Activated CD4-positive, alpha-beta T cell treated with anti-CD3 and anti-CD28 coated beads, Interleukin-2, amount 10 ng/mL, durations not matched to agents 24 days and 14 days (primary cell): ENCODE data around the gene SYNE1. TPM values are rescaled to one million over a fixed set of nuclear protein-coding genes. Genes with fewer than 3 reads are reported as not detected.

ENCODE experiments used
- DNase-seq: peaks from one replicate; pipeline ENCODE4 v3.0.0; 2022
- H3K27ac Mint-ChIP-seq: one replicate; pipeline ENCODE4 v1.8.0; 2022; ENCODE audit warnings: mild to moderate bottlenecking, mixed read lengths
- H3K27me3 Mint-ChIP-seq: one replicate; pipeline ENCODE4 v1.8.0; 2022; ENCODE audit warnings: mixed read lengths
- H3K36me3 Mint-ChIP-seq: one replicate; pipeline ENCODE4 v1.8.0; 2022; ENCODE audit warnings: low read depth, mild to moderate bottlenecking, mixed read lengths
- H3K4me1 Mint-ChIP-seq: one replicate; pipeline ENCODE4 v1.8.0; 2021; ENCODE audit warnings: mixed read lengths
- H3K4me3 Mint-ChIP-seq: one replicate; pipeline ENCODE4 v1.8.0; 2022; ENCODE audit warnings: mild to moderate bottlenecking, moderate library complexity, mixed read lengths
- H3K9me3 Mint-ChIP-seq: one replicate; pipeline ENCODE4 v1.8.0; 2021; ENCODE audit warnings: mixed read lengths
- intact Hi-C: fragments of 100-400 bp; cut with micrococcal nuclease; formaldehyde crosslinking; loops from one replicate; pipeline ENCODE4 v1.15.1; 2023
- total RNA-seq: library from RNA; stranded (reverse); gene quantifications from 2 replicates; pipeline ENCODE4 v1.2.3, GENCODE V29; 2022

Gene SYNE1
- total RNA-seq, 1 donor from 2014 or later, result 14.9 TPM

DNA sequence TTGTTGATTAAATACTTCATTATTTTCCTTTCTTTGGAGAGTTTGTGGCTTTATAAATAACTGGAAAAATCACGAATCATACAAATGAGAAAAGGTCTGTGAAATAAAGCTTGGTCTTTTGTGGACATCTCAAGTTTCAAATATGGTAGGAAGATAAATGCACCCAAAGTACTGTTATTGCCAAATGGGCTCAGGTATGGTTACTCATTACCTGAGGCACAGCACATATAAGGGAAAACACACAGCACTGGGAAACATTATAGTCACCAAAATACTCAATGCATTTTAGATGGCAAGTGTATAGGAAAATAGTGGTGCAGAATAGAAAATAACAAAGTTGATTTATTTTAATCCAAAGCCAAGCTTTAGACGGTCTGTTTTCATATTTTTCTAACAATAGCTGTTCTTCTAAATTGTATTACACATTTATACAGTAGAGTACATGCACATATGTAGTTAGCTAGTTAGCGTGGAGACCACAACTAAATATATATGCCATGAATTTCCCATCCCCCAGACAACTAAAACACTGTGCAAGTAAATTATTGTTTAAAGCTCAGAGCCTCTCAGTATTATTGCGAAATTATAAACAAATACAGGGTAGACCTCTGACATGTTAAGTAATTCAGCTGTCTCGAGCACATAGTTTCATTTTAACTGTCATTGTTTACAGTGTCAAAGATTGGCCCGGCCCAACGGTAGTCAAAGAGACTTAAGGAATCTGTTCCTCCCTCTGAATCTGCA, 336.0 kb downstream of the SYNE1 start:
- Mint-ChIP-seq H3K27me3 (no peaks in the 10 kb centered on the region), H3K4me3 (peak overlapping the region; percentile 94), H3K27ac (peak overlapping the region; percentile 99), H3K9me3 (no peaks in the 10 kb centered on the region), H3K36me3 (peaks cover 2% of the 10 kb centered on the region), H3K4me1 (peaks cover 23% of the 10 kb centered on the region)
- no peak for DNase-seq
- intact Hi-C loops, result loop anchor here (5.0 to 10.0 kb wide), 2 partner anchors 704 to 909 kb away; partner anchors contain the start of genes MTRF1L and ZBTB2

DNA sequence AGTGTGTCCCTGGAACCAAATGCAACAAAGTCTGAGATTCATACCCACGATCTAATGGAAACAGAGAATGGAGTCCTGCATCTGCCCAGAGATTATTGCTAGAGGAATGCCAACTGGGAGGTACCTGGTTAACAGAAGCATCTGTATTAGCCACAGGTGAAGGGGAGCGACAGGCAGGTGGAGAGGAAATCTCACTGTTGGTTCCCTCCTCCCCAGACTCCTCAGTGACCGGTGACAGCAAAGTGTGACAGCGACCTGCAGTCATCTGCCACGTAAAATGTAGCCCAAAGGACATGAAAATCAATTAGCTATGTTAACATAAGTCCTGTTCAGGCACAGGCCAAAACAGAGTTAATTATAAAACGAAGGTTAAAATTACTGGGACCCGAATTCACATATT, 336.6 kb downstream of the SYNE1 start:
- H3K9me3 Mint-ChIP-seq, result no peaks in the 10 kb centered on the region
- no peak for DNase-seq
- no peak overlapping the region for H3K27ac Mint-ChIP-seq
- intact Hi-C loops, result loop anchor here (5.0 to 10.0 kb wide), 2 partner anchors 704 to 908 kb away; partner anchors contain the start of genes MTRF1L and ZBTB2
- peaks cover 5% of the 10 kb centered on the region for H3K36me3 Mint-ChIP-seq
- H3K4me1 Mint-ChIP-seq, result peaks cover 23% of the 10 kb centered on the region
- no peaks in the 10 kb centered on the region for H3K27me3 Mint-ChIP-seq
- peak overlapping the region; percentile 94 for H3K4me3 Mint-ChIP-seq

DNA sequence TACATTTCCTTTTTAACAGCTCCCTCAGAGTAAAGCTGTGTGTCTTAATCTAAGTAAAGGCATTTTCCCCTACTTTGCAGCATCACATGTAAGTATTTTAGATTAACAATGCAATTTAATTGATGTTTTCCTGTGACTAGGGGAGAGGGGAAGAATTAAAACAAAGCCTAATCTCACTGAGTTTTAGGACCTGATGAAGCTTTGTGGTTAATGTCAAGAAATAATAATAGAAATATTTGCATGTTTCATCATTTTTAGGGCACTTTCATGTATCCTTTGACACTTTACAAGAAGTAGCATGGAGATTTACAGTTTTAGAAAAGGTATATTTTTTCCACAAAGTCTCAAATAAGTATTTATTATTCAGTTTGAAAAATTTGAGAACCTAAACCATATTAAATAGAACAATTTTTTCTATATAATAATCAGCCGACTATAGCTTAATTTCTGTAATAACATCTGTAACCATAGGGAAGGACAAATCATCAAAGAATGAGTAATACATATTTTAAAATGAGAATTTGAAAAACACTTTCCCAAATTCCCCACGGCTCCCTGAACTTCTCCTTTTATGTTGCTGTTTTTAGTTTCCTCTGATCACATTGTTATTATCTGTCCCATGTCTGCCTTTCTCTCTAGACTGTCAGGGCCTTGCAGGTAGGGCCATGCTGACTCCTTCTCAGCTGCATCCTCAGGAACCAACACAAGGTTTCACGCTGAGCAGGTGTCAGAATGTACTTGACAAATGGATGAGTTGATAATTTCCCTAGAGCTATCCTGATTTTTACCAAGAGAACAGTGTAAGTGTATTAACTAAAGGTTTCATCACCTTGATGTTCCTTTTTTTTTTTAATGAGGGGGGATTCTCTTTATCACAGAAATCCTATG, 338.1 kb downstream of the SYNE1 start:
- no peaks in the 10 kb centered on the region for H3K27me3 Mint-ChIP-seq
- H3K27ac Mint-ChIP-seq, result no peak overlapping the region
- no peak for DNase-seq
- intact Hi-C loops, result no loop called here
- peaks cover 5% of the 10 kb centered on the region for H3K36me3 Mint-ChIP-seq
- no peaks in the 10 kb centered on the region for H3K9me3 Mint-ChIP-seq
- peaks cover 23% of the 10 kb centered on the region for H3K4me1 Mint-ChIP-seq
- H3K4me3 Mint-ChIP-seq, result no peak overlapping the region

DNA sequence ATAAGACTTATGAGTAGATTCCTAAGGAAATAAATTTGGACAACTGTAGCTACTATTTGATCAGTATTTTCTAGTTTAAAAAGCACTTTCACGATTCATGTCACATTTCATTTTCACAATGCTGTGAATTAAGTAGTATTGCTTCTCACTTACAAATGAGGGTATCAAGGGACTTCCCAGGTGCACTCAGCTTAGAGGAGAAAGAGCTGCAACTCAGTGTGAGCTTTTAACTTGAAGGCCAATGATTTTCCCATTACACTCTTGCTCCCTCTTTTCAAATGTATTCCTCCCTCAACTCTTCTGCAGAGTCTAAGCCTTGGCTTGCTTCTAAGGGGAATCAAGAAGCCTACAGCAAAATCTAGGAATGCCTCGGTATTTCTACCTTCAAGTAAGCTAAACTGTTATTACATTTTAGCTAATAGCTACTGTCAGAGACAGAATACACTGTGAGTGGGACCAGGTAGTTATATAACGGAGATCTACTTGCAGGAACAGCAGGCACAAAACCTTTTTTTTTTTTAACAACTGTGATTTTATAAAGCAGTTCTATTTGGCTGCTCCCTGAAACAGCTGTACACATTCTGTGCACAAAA, 339.0 kb downstream of the SYNE1 start:
- Mint-ChIP-seq H3K4me1 (peaks cover 23% of the 10 kb centered on the region), H3K27ac (no peak overlapping the region), H3K36me3 (peaks cover 9% of the 10 kb centered on the region), H3K4me3 (no peak overlapping the region), H3K27me3 (no peaks in the 10 kb centered on the region), H3K9me3 (no peaks in the 10 kb centered on the region)
- no peak for DNase-seq
- intact Hi-C loops, result no loop called here

DNA sequence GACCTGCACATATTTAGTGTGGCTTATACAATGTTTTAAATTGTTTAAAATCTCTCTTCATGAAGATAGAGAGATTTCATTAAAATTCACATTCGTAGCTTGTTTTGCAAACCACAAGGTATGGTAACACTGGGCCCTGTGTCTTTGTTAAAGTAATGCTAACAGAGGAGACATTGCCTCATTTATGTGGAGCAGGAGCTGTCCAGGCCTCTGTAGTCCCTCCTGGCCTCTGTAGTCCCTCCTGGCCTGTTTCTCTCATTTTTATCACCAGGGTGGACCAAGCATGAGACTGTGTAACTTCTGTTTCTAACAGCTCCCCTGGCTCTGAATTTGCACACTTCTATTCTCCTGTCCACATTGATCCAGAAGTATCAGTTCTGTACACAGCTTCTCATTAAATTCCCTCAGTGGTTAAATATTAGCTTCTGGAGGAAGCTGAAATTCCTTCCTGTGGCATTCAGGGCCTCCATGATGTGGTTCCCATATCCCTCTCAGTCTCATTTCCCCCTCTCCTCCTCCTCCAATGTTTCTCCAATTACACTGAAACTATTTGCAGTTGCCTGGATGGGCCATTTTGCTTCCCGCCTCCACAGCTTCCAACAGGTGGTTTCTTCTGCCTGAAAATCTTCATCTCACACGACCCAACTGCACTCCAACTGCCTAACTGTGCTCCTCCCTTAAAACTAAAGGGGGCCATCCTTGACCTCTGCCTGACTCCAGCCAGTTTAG, 340.4 kb downstream of the SYNE1 start:
- intact Hi-C loops, result no loop called here
- H3K4me1 Mint-ChIP-seq, result peaks cover 19% of the 10 kb centered on the region
- no peak overlapping the region for H3K27ac Mint-ChIP-seq
- no peaks in the 10 kb centered on the region for H3K9me3 Mint-ChIP-seq
- DNase-seq, result no peak
- peaks cover 15% of the 10 kb centered on the region for H3K36me3 Mint-ChIP-seq
- H3K4me3 Mint-ChIP-seq, result no peak overlapping the region
- H3K27me3 Mint-ChIP-seq, result no peaks in the 10 kb centered on the region

DNA sequence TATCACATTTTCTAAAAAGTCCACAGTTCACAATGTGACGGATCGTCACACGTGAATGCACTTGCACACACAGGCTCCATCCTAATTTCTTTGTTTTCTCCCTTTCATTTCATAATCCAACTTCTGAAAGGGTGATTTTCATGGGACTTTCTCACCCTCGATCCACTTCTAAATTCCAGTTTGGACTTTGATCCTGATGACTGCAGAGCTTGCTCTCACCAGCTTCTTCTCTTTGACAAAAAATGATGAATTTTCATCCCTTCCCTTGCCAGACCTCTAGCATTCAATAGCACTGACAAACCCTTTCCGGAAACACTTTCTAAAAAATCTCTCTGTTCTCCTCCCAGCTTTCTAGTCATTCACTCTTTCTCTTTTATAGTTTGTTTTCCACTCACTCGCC, 341.2 kb downstream of the SYNE1 start:
- Mint-ChIP-seq H3K36me3 (peaks cover 20% of the 10 kb centered on the region), H3K9me3 (no peaks in the 10 kb centered on the region), H3K4me3 (no peak overlapping the region), H3K27me3 (no peaks in the 10 kb centered on the region), H3K4me1 (peaks cover 14% of the 10 kb centered on the region), H3K27ac (no peak overlapping the region)
- intact Hi-C loops, result no loop called here
- no peak for DNase-seq

DNA sequence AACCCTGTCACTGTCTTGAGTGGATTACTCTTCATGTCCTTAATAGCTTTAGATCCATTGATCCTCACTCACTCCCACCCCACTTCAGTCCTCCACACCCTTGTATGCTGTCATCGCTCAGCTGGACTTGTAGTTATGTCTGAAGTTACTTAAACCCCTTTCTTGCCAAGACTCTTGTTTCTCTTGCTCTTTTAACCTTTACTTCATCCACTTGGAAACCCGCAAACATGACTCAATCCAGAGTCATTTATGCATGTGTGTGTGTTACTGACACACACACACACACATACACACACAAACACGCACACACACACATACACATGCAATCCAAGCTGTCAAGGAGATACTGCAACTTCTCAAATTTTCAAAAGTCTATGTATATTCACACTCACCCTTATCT, 341.8 kb downstream of the SYNE1 start:
- Mint-ChIP-seq H3K36me3 (peaks cover 20% of the 10 kb centered on the region), H3K27me3 (no peaks in the 10 kb centered on the region), H3K4me3 (no peak overlapping the region), H3K27ac (no peak overlapping the region), H3K4me1 (peaks cover 8% of the 10 kb centered on the region), H3K9me3 (no peaks in the 10 kb centered on the region)
- intact Hi-C loops, result no loop called here
- DNase-seq, result no peak

DNA sequence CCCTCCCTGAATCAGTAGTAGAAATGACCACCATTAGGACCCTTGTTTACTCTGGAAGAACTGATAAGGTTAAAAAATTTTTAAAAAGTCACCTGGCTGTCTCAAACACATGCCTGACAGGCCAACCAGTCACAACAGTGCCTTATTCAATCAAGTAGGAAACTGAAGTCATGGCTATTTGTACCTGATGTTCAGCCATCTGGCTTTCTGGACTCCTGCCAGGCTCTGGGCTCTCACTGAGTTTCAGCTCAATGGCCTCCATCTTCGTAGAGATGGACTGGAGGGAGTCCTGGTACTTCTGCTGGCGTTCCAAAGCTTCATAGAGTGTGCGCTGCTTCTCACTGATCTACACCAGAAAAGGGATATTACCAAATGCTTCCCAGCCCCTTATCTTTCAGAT, 343.8 kb downstream of the SYNE1 start:
- H3K4me3 Mint-ChIP-seq, result no peak overlapping the region
- intact Hi-C loops, result no loop called here
- H3K9me3 Mint-ChIP-seq, result no peaks in the 10 kb centered on the region
- H3K27ac Mint-ChIP-seq, result no peak overlapping the region
- peaks cover 3% of the 10 kb centered on the region for H3K4me1 Mint-ChIP-seq
- H3K36me3 Mint-ChIP-seq, result peaks cover 20% of the 10 kb centered on the region
- DNase-seq, result no peak
- no peaks in the 10 kb centered on the region for H3K27me3 Mint-ChIP-seq

DNA sequence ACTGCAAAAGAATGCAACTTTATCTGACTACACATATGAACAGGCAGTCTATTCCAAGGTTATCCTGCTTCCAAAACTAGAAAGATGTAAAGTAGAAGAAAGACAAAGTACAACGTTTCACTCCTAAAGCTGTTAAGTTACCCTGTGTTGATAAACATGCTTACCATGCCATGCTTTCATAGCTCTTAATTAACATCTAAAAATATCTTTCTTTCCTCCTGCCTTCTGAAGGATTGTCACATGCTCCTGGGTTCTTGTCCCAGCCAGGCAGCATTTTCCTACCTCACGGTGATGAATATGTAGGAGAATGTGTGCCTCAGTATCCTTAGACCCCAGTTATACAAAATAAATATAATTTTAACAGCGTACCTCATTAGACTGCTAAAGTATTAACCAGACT, 344.6 kb downstream of the SYNE1 start:
- Mint-ChIP-seq H3K27me3 (no peaks in the 10 kb centered on the region), H3K9me3 (no peaks in the 10 kb centered on the region), H3K4me1 (peaks cover 3% of the 10 kb centered on the region), H3K36me3 (peaks cover 22% of the 10 kb centered on the region), H3K4me3 (no peak overlapping the region), H3K27ac (no peak overlapping the region)
- intact Hi-C loops, result no loop called here
- DNase-seq, result no peak

DNA sequence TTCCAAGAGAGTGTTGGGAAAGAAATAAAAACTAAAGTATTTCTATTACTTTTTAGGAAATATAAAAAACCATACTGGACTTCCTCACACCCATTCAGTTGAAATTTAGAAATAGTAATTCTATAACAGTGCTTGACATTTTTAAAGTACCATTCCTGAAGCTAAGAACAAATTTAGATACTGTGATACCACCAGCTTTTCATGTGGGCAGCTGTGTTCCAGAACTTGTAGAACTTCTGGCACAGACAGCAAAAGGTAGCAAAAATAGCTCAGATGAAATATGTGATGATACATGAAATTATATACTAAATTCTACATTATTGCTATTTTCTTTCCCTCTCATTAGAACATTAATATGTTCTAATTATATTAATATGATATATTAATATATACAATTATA, 346.5 kb downstream of the SYNE1 start:
- Mint-ChIP-seq H3K27me3 (no peaks in the 10 kb centered on the region), H3K9me3 (no peaks in the 10 kb centered on the region), H3K36me3 (peaks cover 24% of the 10 kb centered on the region), H3K4me1 (no peaks in the 10 kb centered on the region), H3K4me3 (no peak overlapping the region), H3K27ac (no peak overlapping the region)
- DNase-seq, result no peak
- intact Hi-C loops, result no loop called here

DNA sequence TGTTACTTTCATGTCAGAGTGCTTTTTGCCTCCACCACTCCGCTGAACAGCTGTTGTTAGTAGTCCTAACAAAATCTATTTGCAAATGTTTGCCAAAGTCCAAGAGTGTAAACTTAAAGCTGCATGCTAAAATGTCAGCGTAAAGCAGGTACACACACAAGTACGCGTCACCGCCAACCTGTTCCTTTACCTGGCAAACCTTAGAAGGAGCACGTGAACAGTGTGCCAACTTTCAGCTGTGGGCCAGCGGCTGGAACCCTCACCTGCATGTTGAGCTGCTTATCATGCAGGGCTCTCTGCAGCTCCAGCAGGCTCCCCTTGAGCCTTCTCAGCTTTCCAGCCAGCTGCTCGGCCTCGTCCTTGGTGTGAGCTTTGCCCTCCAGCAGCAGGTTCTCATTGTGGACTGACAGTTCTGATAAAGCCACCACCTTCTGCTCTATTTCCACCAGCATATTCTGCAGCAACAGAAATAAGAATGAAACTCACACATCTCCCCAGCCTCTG, 359.3 kb downstream of the SYNE1 start:
- Mint-ChIP-seq H3K27me3 (no peaks in the 10 kb centered on the region), H3K9me3 (no peaks in the 10 kb centered on the region), H3K4me3 (no peak overlapping the region), H3K27ac (no peak overlapping the region), H3K36me3 (peaks cover 22% of the 10 kb centered on the region), H3K4me1 (no peaks in the 10 kb centered on the region)
- intact Hi-C loops, result no loop called here
- DNase-seq, result no peak

DNA sequence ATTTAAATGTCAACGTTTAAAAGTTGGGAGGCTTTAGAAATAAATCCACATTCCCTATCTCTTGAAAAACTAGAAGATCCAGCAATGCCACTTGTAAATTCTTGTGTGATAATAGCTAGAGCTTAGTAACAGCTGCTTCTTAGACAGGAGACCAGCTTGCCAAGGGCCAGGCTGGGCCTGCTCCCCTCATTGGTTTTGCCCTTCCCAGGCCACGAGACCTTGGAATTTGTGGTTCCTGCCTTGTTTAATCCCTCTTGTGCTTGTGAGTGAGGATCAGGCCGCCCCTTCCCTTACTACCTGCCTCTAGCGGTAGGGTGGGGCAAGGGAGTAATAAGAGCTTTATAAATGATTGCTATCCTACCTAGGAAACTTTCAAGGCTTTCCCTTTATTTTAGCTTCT, 363.5 kb downstream of the SYNE1 start:
- intact Hi-C loops, result no loop called here
- Mint-ChIP-seq H3K36me3 (peaks cover 26% of the 10 kb centered on the region), H3K9me3 (no peaks in the 10 kb centered on the region), H3K27ac (no peak overlapping the region), H3K4me1 (peaks cover 8% of the 10 kb centered on the region), H3K27me3 (no peaks in the 10 kb centered on the region), H3K4me3 (no peak overlapping the region)
- DNase-seq, result no peak

DNA sequence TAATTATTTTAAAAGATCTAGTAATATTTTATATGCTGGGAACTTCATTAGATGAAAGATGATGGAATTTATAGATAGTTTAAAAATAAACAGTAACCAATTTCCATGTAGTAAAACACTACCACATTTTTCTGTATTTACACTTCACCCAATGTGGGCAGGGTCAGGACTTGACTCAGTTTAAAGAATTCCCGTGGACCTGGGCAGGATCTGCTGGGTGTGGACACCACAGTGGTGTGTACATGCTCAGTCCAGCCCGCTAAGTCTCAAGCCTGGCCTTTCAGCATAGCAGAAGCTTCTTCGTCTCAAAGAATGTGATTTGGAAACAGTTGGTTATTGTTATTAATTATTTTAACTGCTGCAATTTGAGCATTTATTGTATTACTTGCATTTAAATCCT, 364.2 kb downstream of the SYNE1 start:
- Mint-ChIP-seq H3K4me3 (no peak overlapping the region), H3K27ac (no peak overlapping the region), H3K9me3 (no peaks in the 10 kb centered on the region), H3K27me3 (no peaks in the 10 kb centered on the region), H3K36me3 (peaks cover 26% of the 10 kb centered on the region), H3K4me1 (peaks cover 8% of the 10 kb centered on the region)
- intact Hi-C loops, result no loop called here
- no peak for DNase-seq
